NCI-H1436 (cell line): ENCODE results near the gene DGKQ.

Experiments used
- DNase-seq: peaks from one replicate; lab custom pipeline; 2025; lab: John Stamatoyannopoulos, UW

Gene DGKQ

GRCh38 chr4:973431-974397 is at the start of gene DGKQ:
Gene DGKQ, minus strand, starts transcription at chr4:973569. Its CDS starts 87 bp downstream, at chr4:973482.
- DNase-seq = peak; percentile 50

GRCh38 chr4:1022739-1023066 is 49.3 kb upstream of the DGKQ start:
- no peak for DNase-seq

- DNase-seq = no peak
Measured at GRCh38 chr4:1022051-1022738, 48.8 kb upstream of the DGKQ start.

GRCh38 chr4:1021386-1022050 is 48.1 kb upstream of the DGKQ start:
- no peak for DNase-seq

- DNase-seq = no peak
Measured at GRCh38 chr4:1019729-1020470, 46.5 kb upstream of the DGKQ start.

- no peak for DNase-seq
Measured at GRCh38 chr4:1019320-1019719, 46.0 kb upstream of the DGKQ start.

GRCh38 chr4:1018147-1019020 is 45.0 kb upstream of the DGKQ start:
- no peak for DNase-seq

GRCh38 chr4:1017706-1018105 is 44.3 kb upstream of the DGKQ start:
- no peak for DNase-seq

GRCh38 chr4:1017211-1017610 is 43.8 kb upstream of the DGKQ start:
- DNase-seq = no peak

- no peak for DNase-seq
Measured at GRCh38 chr4:1015746-1016145, 42.4 kb upstream of the DGKQ start.

- no peak for DNase-seq
Measured at GRCh38 chr4:1015179-1015578, 41.8 kb upstream of the DGKQ start.

- DNase-seq = no peak
Measured at GRCh38 chr4:1014291-1015167, 41.2 kb upstream of the DGKQ start.

- DNase-seq = no peak
Measured at GRCh38 chr4:1013225-1014073, 40.1 kb upstream of the DGKQ start.

- DNase-seq = no peak
Measured at GRCh38 chr4:1012034-1012739, 38.8 kb upstream of the DGKQ start.

- no peak for DNase-seq
Measured at GRCh38 chr4:1011666-1012033, 38.3 kb upstream of the DGKQ start.

GRCh38 chr4:1011022-1011665 is 37.8 kb upstream of the DGKQ start, which contains the start of gene FGFRL1:
Gene FGFRL1, plus strand, starts transcription at chr4:1011626. Its CDS starts 860 bp downstream, at chr4:1012486.
- DNase-seq = no peak

GRCh38 chr4:1010395-1011021 is 37.1 kb upstream of the DGKQ start:
- no peak for DNase-seq
